ENCODE results near the gene TXNRD3. TPM values are rescaled to one million over a fixed set of nuclear protein-coding genes. Genes with fewer than 3 reads are reported as not detected.

The TXNRD3 gene
- total and polyA plus RNA-seq, 2 experiments from 2014 or later = 10.4 to 13.1 TPM

GRCh38 chr3:126671521-126671920, 16.6 kb upstream of the TXNRD3 start:
- no peak overlapping the region for H3K4me2 ChIP-seq
- no peaks in the 10 kb centered on the region for H3K27me3 ChIP-seq
- H3K79me2 ChIP-seq = no peaks in the 10 kb centered on the region
- H3K9me3 ChIP-seq (ENCODE audit: low read depth) = no peaks in the 10 kb centered on the region
- no peak for TF ChIP-seq EZH2 (IDR thresholded peaks at IDR 0.05; ENCODE audit: borderline replicate concordance)
- no peak for TF ChIP-seq CTCF (IDR thresholded peaks at IDR 0.05; ENCODE audit: poor library complexity)
- no peak for TF ChIP-seq EZH2phosphoT487 (IDR thresholded peaks at IDR 0.05; ENCODE audit: low read depth, severe bottlenecking, unreplicated experiment)
- no peak for DNase-seq (ENCODE audit: low spot score)
- H4K20me1 ChIP-seq (ENCODE audit: insufficient read depth, poor library complexity, severe bottlenecking) = no peaks in the 10 kb centered on the region
- H3K4me3 ChIP-seq = no peak overlapping the region
- H2AFZ ChIP-seq = no peak overlapping the region
- no peaks in the 10 kb centered on the region for H3K4me1 ChIP-seq (ENCODE audit: insufficient read depth)
- no peak overlapping the region for H3K27ac ChIP-seq
- WGBS (ENCODE audit: low lambda C conversion rate, missing lambda C conversion rate) = 75% methylated on average over 1 of the region's 1 CpG
- H3K36me3 ChIP-seq (replicated peaks; ENCODE audit: insufficient read depth, low read depth) = no peaks in the 10 kb centered on the region
- no peaks in the 10 kb centered on the region for H3K9me2 ChIP-seq (replicated peaks; ENCODE audit: insufficient read depth)

GRCh38 chr3:126668450-126669401, 13.8 kb upstream of the TXNRD3 start:
- DNase-seq (ENCODE audit: low spot score) = no peak
- TF ChIP-seq EZH2phosphoT487 (IDR thresholded peaks at IDR 0.05; ENCODE audit: low read depth, severe bottlenecking, unreplicated experiment) (no peak), EZH2 (IDR thresholded peaks at IDR 0.05; ENCODE audit: borderline replicate concordance) (no peak), CTCF (IDR thresholded peaks at IDR 0.05; ENCODE audit: poor library complexity) (no peak)
- Histone ChIP-seq H4K20me1 (ENCODE audit: insufficient read depth, poor library complexity, severe bottlenecking) (no peaks in the 10 kb centered on the region), H3K4me2 (no peak overlapping the region), H3K36me3 (replicated peaks; ENCODE audit: insufficient read depth, low read depth) (no peaks in the 10 kb centered on the region), H3K9me2 (replicated peaks; ENCODE audit: insufficient read depth) (no peaks in the 10 kb centered on the region), H3K79me2 (no peaks in the 10 kb centered on the region), H3K27ac (no peak overlapping the region), H3K9me3 (ENCODE audit: low read depth) (no peaks in the 10 kb centered on the region), H3K4me1 (ENCODE audit: insufficient read depth) (no peaks in the 10 kb centered on the region), H2AFZ (no peak overlapping the region), H3K4me3 (no peak overlapping the region), H3K27me3 (no peaks in the 10 kb centered on the region)
- WGBS (ENCODE audit: low lambda C conversion rate, missing lambda C conversion rate) = 89% methylated on average over 13 of the region's 13 CpGs

- no peak for TF ChIP-seq CTCF (IDR thresholded peaks at IDR 0.05; ENCODE audit: poor library complexity)
- no peak for TF ChIP-seq EZH2phosphoT487 (IDR thresholded peaks at IDR 0.05; ENCODE audit: low read depth, severe bottlenecking, unreplicated experiment)
Measured at GRCh38 chr3:126667631-126668449, 12.9 kb upstream of the TXNRD3 start.

More at GRCh38 chr3:126667631-126668449, 12.9 kb upstream of the TXNRD3 start:
- DNase-seq (ENCODE audit: low spot score) = no peak
- no peaks in the 10 kb centered on the region for H3K9me2 ChIP-seq (replicated peaks; ENCODE audit: insufficient read depth)
- H2AFZ ChIP-seq = no peak overlapping the region
- no peaks in the 10 kb centered on the region for H3K4me1 ChIP-seq (ENCODE audit: insufficient read depth)
- no peaks in the 10 kb centered on the region for H4K20me1 ChIP-seq (ENCODE audit: insufficient read depth, poor library complexity, severe bottlenecking)
- H3K27ac ChIP-seq = no peak overlapping the region
- no peaks in the 10 kb centered on the region for H3K9me3 ChIP-seq (ENCODE audit: low read depth)
- no peak overlapping the region for H3K4me2 ChIP-seq
- no peaks in the 10 kb centered on the region for H3K27me3 ChIP-seq
- no peaks in the 10 kb centered on the region for H3K36me3 ChIP-seq (replicated peaks; ENCODE audit: insufficient read depth, low read depth)
- no peak overlapping the region for H3K4me3 ChIP-seq
- WGBS (ENCODE audit: low lambda C conversion rate, missing lambda C conversion rate) = 86% methylated on average over 15 of the region's 15 CpGs
- H3K79me2 ChIP-seq = no peaks in the 10 kb centered on the region

Measured in hepatocyte (in vitro differentiated cells).